H1 (cell line): ENCODE measurements around the gene TSHZ2.

Source experiments
- BCL11A ChIP-seq, 2 experiments: IDR thresholded peaks; one replicate each; pipeline ENCODE4 v1.6.1; 2011; ENCODE audit warnings: low read depth in 2 of 2, low read length in 2 of 2, mild to moderate bottlenecking in 2 of 2
- CEBPB ChIP-seq: IDR thresholded peaks from 2 replicates; pipeline ENCODE4 v1.6.1; 2012; ENCODE audit warnings: low read depth, low read length
- CTCF ChIP-seq, 3 experiments: IDR thresholded peaks; 1 replicate in 2 of 3; 2 replicates in 1 of 3; pipeline versions ENCODE4 v1.5.1 to v1.6.1; 2011; ENCODE audit warnings: low read length in 3 of 3, mild to moderate bottlenecking in 3 of 3, inconsistent platforms in 2 of 3, low read depth in 1 of 3, moderate library complexity in 1 of 3; ENCODE audit not compliant: insufficient read depth in 1 of 3; ENCODE audit errors: control extremely low read depth in 1 of 3
- EP300 ChIP-seq, 2 experiments: IDR thresholded peaks; 1 replicate in 1 of 2; 2 replicates in 1 of 2; pipeline ENCODE4 v1.6.1; 2011 to 2012; ENCODE audit warnings: low read depth in 2 of 2, low read length in 2 of 2, mild to moderate bottlenecking in 2 of 2, borderline replicate concordance in 1 of 2, inconsistent platforms in 1 of 2, moderate library complexity in 1 of 2
- FOSL1 ChIP-seq: IDR thresholded peaks from 2 replicates; pipeline ENCODE4 v1.6.1; 2011; ENCODE audit warnings: mild to moderate bottlenecking, low read depth, low read length, moderate library complexity; ENCODE audit not compliant: insufficient read depth
- MAFK ChIP-seq: IDR thresholded peaks from 2 replicates; pipeline ENCODE4 v1.6.1; 2012; ENCODE audit warnings: low read depth, mild to moderate bottlenecking, improper control_type of control experiment, low read length
- POLR2AphosphoS5 ChIP-seq: IDR thresholded peaks from 2 replicates; pipeline ENCODE4 v1.6.1; 2011; ENCODE audit warnings: low read depth, low read length
- USF2 ChIP-seq: IDR thresholded peaks from 2 replicates; pipeline ENCODE4 v1.6.1; 2011; ENCODE audit warnings: low read length, improper control_type of control experiment

- TF ChIP-seq CTCF (IDR thresholded peaks at IDR 0.05; ENCODE audit: control extremely low read depth in 1 of 3, insufficient read depth in 1 of 3, low read depth in 1 of 3, low read length in 3 of 3) (no peak), USF2 (no peak), POLR2AphosphoS5 (no peak), FOSL1 (no peak), EP300 (IDR thresholded peaks at IDR 0.05; ENCODE audit: borderline replicate concordance in 1 of 2, low read depth in 2 of 2, low read length in 2 of 2) (no peak), BCL11A (IDR thresholded peaks at IDR 0.05; ENCODE audit: low read depth in 2 of 2, low read length in 2 of 2) (no peak), CEBPB (no peak), MAFK (no peak)
Observed at GRCh38 chr20:53382263-53382844, 410.2 kb downstream of the TSHZ2 start.
